ENCODE measurements around the gene TRMT10B. TPM values are rescaled to one million over a fixed set of nuclear protein-coding genes. Genes with fewer than 3 reads are reported as not detected.
"Not testable (repeated sequence)": the region's sequence is repeated elsewhere in the genome, so short reads cannot be mapped to it uniquely, and the experiment has no call there.

The TRMT10B gene
- total and polyA plus RNA-seq, 2 experiments from 2014 or later, result 3.0 to 4.1 TPM

DNA sequence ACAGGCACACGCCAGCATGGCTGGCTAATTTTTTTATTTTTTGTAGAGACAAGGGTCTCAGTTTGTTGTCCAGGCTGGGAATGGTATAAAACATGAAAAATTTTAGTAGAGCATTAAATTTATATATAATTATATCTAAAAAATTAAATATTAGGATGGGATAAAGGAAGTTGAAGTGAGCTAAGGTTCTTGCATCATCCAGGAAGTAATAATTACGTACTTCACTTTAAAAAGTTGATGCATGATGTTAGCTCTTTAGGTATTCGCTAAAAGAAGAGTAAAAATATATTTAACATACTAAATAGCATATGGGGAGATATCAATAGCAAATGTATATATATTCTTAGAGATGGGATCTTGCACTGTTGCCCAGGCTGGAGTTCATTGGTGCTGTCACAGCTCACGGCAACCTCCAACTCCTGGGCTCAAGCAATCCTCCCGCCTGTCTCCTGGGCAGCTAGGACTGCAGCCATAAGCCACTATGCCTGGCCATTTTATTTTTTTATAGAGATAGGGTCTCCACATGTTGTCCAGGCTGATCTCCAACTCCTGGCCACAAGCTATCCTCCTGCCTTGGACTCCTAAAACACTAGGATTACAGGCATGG is 59.3 kb downstream of the TRMT10B start:
- Histone ChIP-seq H4K20me1 (ENCODE audit: insufficient read depth, poor library complexity, severe bottlenecking) (peaks cover 9% of the 10 kb centered on the region), H2AFZ (no peak overlapping the region), H3K9me2 (replicated peaks; ENCODE audit: insufficient read depth) (no peaks in the 10 kb centered on the region), H3K9me3 (ENCODE audit: low read depth) (no peaks in the 10 kb centered on the region), H3K4me1 (ENCODE audit: insufficient read depth) (no peaks in the 10 kb centered on the region), H3K27ac (no peak overlapping the region), H3K4me2 (no peak overlapping the region), H3K4me3 (no peak overlapping the region), H3K27me3 (no peaks in the 10 kb centered on the region), H3K79me2 (peaks cover 89% of the 10 kb centered on the region), H3K36me3 (replicated peaks; ENCODE audit: insufficient read depth, low read depth) (no peaks in the 10 kb centered on the region)
- no peak for DNase-seq (ENCODE audit: low spot score)
- 97% methylated on average over 5 of the region's 5 CpGs for WGBS (ENCODE audit: low lambda C conversion rate, missing lambda C conversion rate)
- TF ChIP-seq EZH2phosphoT487 (IDR thresholded peaks at IDR 0.05; ENCODE audit: low read depth, severe bottlenecking, unreplicated experiment), result no peak
- no peak for TF ChIP-seq EZH2 (IDR thresholded peaks at IDR 0.05; ENCODE audit: borderline replicate concordance)
- no peak for TF ChIP-seq CTCF (IDR thresholded peaks at IDR 0.05; ENCODE audit: poor library complexity)

GRCh38 chr9:37818849-37819248 is 65.2 kb downstream of the TRMT10B start:
- TF ChIP-seq EZH2 (IDR thresholded peaks at IDR 0.05; ENCODE audit: borderline replicate concordance), result no peak
- TF ChIP-seq CTCF (IDR thresholded peaks at IDR 0.05; ENCODE audit: poor library complexity), result no peak
- TF ChIP-seq EZH2phosphoT487 (IDR thresholded peaks at IDR 0.05; ENCODE audit: low read depth, severe bottlenecking, unreplicated experiment), result no peak

GRCh38 chr9:37820142-37820541 is 66.5 kb downstream of the TRMT10B start:
- WGBS (ENCODE audit: low lambda C conversion rate, missing lambda C conversion rate), result 94% methylated on average over 5 of the region's 5 CpGs
- Histone ChIP-seq H3K27me3 (no peaks in the 10 kb centered on the region), H3K9me2 (replicated peaks; ENCODE audit: insufficient read depth) (no peaks in the 10 kb centered on the region), H3K27ac (no peak overlapping the region), H3K4me2 (no peak overlapping the region), H3K4me3 (no peak overlapping the region), H3K9me3 (ENCODE audit: low read depth) (no peaks in the 10 kb centered on the region), H4K20me1 (ENCODE audit: insufficient read depth, poor library complexity, severe bottlenecking) (peaks cover 2% of the 10 kb centered on the region), H3K36me3 (replicated peaks; ENCODE audit: insufficient read depth, low read depth) (peaks cover 5% of the 10 kb centered on the region), H2AFZ (no peak overlapping the region), H3K4me1 (ENCODE audit: insufficient read depth) (no peaks in the 10 kb centered on the region), H3K79me2 (peaks cover 40% of the 10 kb centered on the region)
- DNase-seq (ENCODE audit: low spot score), result no peak
- TF ChIP-seq EZH2 (IDR thresholded peaks at IDR 0.05; ENCODE audit: borderline replicate concordance), result no peak
- TF ChIP-seq EZH2phosphoT487 (IDR thresholded peaks at IDR 0.05; ENCODE audit: low read depth, severe bottlenecking, unreplicated experiment), result no peak
- TF ChIP-seq CTCF (IDR thresholded peaks at IDR 0.05; ENCODE audit: poor library complexity), result no peak

More at GRCh38 chr9:37818849-37819248, 65.2 kb downstream of the TRMT10B start:
- Histone ChIP-seq H3K9me2 (replicated peaks; ENCODE audit: insufficient read depth) (no peaks in the 10 kb centered on the region), H2AFZ (no peak overlapping the region), H3K4me1 (ENCODE audit: insufficient read depth) (no peaks in the 10 kb centered on the region), H3K27me3 (no peaks in the 10 kb centered on the region), H3K4me2 (no peak overlapping the region), H3K4me3 (no peak overlapping the region), H3K36me3 (replicated peaks; ENCODE audit: insufficient read depth, low read depth) (no peaks in the 10 kb centered on the region), H3K9me3 (ENCODE audit: low read depth) (no peaks in the 10 kb centered on the region), H4K20me1 (ENCODE audit: insufficient read depth, poor library complexity, severe bottlenecking) (peaks cover 2% of the 10 kb centered on the region), H3K79me2 (peaks cover 52% of the 10 kb centered on the region), H3K27ac (no peak overlapping the region)
- no peak for DNase-seq (ENCODE audit: low spot score)
- 82% methylated on average over 2 of the region's 2 CpGs for WGBS (ENCODE audit: low lambda C conversion rate, missing lambda C conversion rate)

GRCh38 chr9:37825174-37825573 is 71.6 kb downstream of the TRMT10B start:
- not testable (repeated sequence) for H3K9me3 ChIP-seq (ENCODE audit: low read depth)

More at GRCh38 chr9:37825174-37825573, 71.6 kb downstream of the TRMT10B start:
- not testable (repeated sequence) for H3K9me2 ChIP-seq (replicated peaks; ENCODE audit: insufficient read depth); H3K4me1 ChIP-seq (ENCODE audit: insufficient read depth); H3K36me3 ChIP-seq (replicated peaks; ENCODE audit: insufficient read depth, low read depth); H4K20me1 ChIP-seq (ENCODE audit: insufficient read depth, poor library complexity, severe bottlenecking); H2AFZ ChIP-seq; H3K4me2 ChIP-seq; H3K4me3 ChIP-seq; DNase-seq (ENCODE audit: low spot score); H3K27me3 ChIP-seq; H3K27ac ChIP-seq
- 98% methylated on average over 2 of the region's 2 CpGs for whole genome bisulfite sequencing (ENCODE audit: low lambda C conversion rate, missing lambda C conversion rate)
- H3K79me2 ChIP-seq, result peaks cover 10% of the 10 kb centered on the region
